Activated T-helper 17 cell treated with anti-CD3 and anti-CD28 coated beads, Interleukin-2, amount 50 U/mL, for 72 hours (primary cell): ENCODE measurements around the gene FOXD1. TPM values are rescaled to one million over a fixed set of nuclear protein-coding genes. Genes with fewer than 3 reads are reported as not detected.
"Not testable (repeated sequence)": the region's sequence is repeated elsewhere in the genome, so short reads cannot be mapped to it uniquely, and the experiment has no call there.

ENCODE experiments used
- ATAC-seq: fragments of 150-1000 bp; cut with Tn5 transposase; replicated peaks from 2 replicates; pipeline ENCODE4 v1.10.0; 2021; ENCODE audit warnings: mild to moderate bottlenecking, moderate library complexity
- H3K27ac Mint-ChIP-seq: one replicate; pipeline ENCODE4 v1.8.0; 2022; ENCODE audit warnings: mixed read lengths
- H3K27me3 Mint-ChIP-seq: one replicate; pipeline ENCODE4 v1.8.0; 2022; ENCODE audit warnings: mixed read lengths
- H3K36me3 Mint-ChIP-seq: one replicate; pipeline ENCODE4 v1.8.0; 2022; ENCODE audit warnings: low read depth, mild to moderate bottlenecking, mixed read lengths
- H3K4me1 Mint-ChIP-seq: one replicate; pipeline ENCODE4 v1.8.0; 2022; ENCODE audit warnings: mixed read lengths
- H3K4me3 Mint-ChIP-seq: one replicate; pipeline ENCODE4 v1.8.0; 2022; ENCODE audit warnings: mild to moderate bottlenecking, mixed read lengths
- H3K9me3 Mint-ChIP-seq: one replicate; pipeline ENCODE4 v1.8.0; 2022; ENCODE audit warnings: mixed read lengths
- total RNA-seq, 2 donors: library from RNA; stranded (reverse); gene quantifications; one replicate each; pipeline ENCODE4 v1.2.3, GENCODE V29; 2022

FOXD1 gene
- total RNA-seq, 2 donors from 2014 or later, result 0.45 TPM; not detected in 1

DNA sequence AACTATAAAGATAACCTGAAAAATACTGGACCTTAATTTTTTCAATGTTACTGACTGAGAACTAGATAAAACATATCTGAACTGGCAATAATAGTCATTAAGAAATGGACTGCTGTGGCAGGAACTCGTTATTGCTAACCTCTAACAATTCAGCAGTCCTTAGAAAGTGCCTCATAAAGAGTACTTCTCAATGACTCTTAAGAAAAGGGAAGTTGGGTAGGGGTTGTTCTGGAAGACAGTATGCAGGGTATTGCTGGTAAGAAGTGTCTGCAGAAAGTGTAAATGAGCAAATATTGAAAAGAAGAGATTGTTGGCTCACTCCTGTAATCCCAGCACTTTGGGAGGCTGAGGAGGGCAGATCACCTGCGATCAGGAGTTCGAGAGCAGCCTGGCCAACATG lies 27.9 kb downstream of the FOXD1 start:
- no peak for ATAC-seq
- Mint-ChIP-seq H3K36me3 (no peaks in the 10 kb centered on the region), H3K4me1 (no peaks in the 10 kb centered on the region), H3K27me3 (peaks cover 70% of the 10 kb centered on the region), H3K4me3 (no peak overlapping the region), H3K9me3 (no peaks in the 10 kb centered on the region), H3K27ac (no peak overlapping the region)

GRCh38 chr5:73419465-73420390 lies 28.8 kb downstream of the FOXD1 start:
- Mint-ChIP-seq H3K36me3 (no peaks in the 10 kb centered on the region), H3K4me1 (no peaks in the 10 kb centered on the region), H3K27me3 (peaks cover 79% of the 10 kb centered on the region), H3K27ac (no peak overlapping the region), H3K9me3 (no peaks in the 10 kb centered on the region), H3K4me3 (peak overlapping the region; percentile 32)
- no peak for ATAC-seq

GRCh38 chr5:73419117-73419464 lies 29.5 kb downstream of the FOXD1 start:
- Mint-ChIP-seq H3K27me3 (peaks cover 78% of the 10 kb centered on the region), H3K9me3 (no peaks in the 10 kb centered on the region), H3K36me3 (no peaks in the 10 kb centered on the region), H3K4me1 (no peaks in the 10 kb centered on the region), H3K27ac (no peak overlapping the region), H3K4me3 (peak overlapping the region; percentile 32)
- ATAC-seq, result no peak

GRCh38 chr5:73418244-73418691 lies 30.3 kb downstream of the FOXD1 start:
- Mint-ChIP-seq H3K36me3 (no peaks in the 10 kb centered on the region), H3K4me3 (no peak overlapping the region), H3K9me3 (no peaks in the 10 kb centered on the region), H3K4me1 (no peaks in the 10 kb centered on the region), H3K27me3 (peaks cover 82% of the 10 kb centered on the region), H3K27ac (no peak overlapping the region)
- ATAC-seq, result no peak

- no peak overlapping the region for H3K27ac Mint-ChIP-seq
- H3K36me3 Mint-ChIP-seq, result no peaks in the 10 kb centered on the region
- ATAC-seq, result no peak
- H3K9me3 Mint-ChIP-seq, result no peaks in the 10 kb centered on the region
- peaks cover 78% of the 10 kb centered on the region for H3K27me3 Mint-ChIP-seq
- H3K4me3 Mint-ChIP-seq, result no peak overlapping the region
- H3K4me1 Mint-ChIP-seq, result no peaks in the 10 kb centered on the region
These were observed 31.1 kb downstream of the FOXD1 start for GRCh38 chr5:73417303-73418034.

- H3K27me3 Mint-ChIP-seq, result peaks cover 64% of the 10 kb centered on the region
- no peak for ATAC-seq
- no peaks in the 10 kb centered on the region for H3K36me3 Mint-ChIP-seq
- H3K4me1 Mint-ChIP-seq, result no peaks in the 10 kb centered on the region
- H3K4me3 Mint-ChIP-seq, result no peak overlapping the region
- H3K9me3 Mint-ChIP-seq, result no peaks in the 10 kb centered on the region
- no peak overlapping the region for H3K27ac Mint-ChIP-seq
These were observed 33.0 kb downstream of the FOXD1 start for GRCh38 chr5:73415617-73416016.

GRCh38 chr5:73415171-73415570 lies 33.4 kb downstream of the FOXD1 start:
- H3K9me3 Mint-ChIP-seq, result no peaks in the 10 kb centered on the region
- no peak overlapping the region for H3K27ac Mint-ChIP-seq
- peaks cover 60% of the 10 kb centered on the region for H3K27me3 Mint-ChIP-seq
- H3K4me1 Mint-ChIP-seq, result no peaks in the 10 kb centered on the region
- H3K36me3 Mint-ChIP-seq, result no peaks in the 10 kb centered on the region
- no peak overlapping the region for H3K4me3 Mint-ChIP-seq
- no peak for ATAC-seq

DNA sequence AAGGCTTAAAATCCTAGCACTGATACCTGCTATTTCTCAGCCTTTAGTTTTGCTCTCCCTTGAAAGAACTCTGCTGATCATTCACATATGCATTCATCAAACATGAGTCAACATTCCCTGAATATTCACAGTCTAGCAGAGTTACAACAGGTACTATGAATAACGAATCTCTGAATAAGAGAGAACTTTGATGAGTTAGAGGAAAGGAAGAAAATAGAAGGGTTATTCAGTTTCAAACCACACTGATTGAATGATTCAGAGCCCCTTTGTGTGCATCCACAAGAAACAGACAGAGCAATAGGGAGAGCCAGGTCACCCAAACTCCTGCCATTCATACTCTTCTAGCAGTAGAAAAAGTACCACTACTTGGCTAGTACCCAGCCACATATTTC lies 36.0 kb downstream of the FOXD1 start:
- Mint-ChIP-seq H3K4me3 (no peak overlapping the region), H3K36me3 (no peaks in the 10 kb centered on the region), H3K4me1 (no peaks in the 10 kb centered on the region), H3K27ac (no peak overlapping the region), H3K27me3 (peaks cover 43% of the 10 kb centered on the region), H3K9me3 (no peaks in the 10 kb centered on the region)
- peak; percentile 79 for ATAC-seq

GRCh38 chr5:73411936-73412596 lies 36.5 kb downstream of the FOXD1 start:
- Mint-ChIP-seq H3K36me3 (no peaks in the 10 kb centered on the region), H3K4me3 (no peak overlapping the region), H3K27ac (no peak overlapping the region), H3K4me1 (no peaks in the 10 kb centered on the region), H3K9me3 (no peaks in the 10 kb centered on the region), H3K27me3 (peaks cover 40% of the 10 kb centered on the region)
- ATAC-seq, result no peak

GRCh38 chr5:73409927-73410326 lies 38.6 kb downstream of the FOXD1 start:
- peaks cover 28% of the 10 kb centered on the region for H3K27me3 Mint-ChIP-seq
- not testable (repeated sequence) for H3K27ac Mint-ChIP-seq, H3K36me3 Mint-ChIP-seq, H3K4me1 Mint-ChIP-seq, H3K9me3 Mint-ChIP-seq, H3K4me3 Mint-ChIP-seq, ATAC-seq

DNA sequence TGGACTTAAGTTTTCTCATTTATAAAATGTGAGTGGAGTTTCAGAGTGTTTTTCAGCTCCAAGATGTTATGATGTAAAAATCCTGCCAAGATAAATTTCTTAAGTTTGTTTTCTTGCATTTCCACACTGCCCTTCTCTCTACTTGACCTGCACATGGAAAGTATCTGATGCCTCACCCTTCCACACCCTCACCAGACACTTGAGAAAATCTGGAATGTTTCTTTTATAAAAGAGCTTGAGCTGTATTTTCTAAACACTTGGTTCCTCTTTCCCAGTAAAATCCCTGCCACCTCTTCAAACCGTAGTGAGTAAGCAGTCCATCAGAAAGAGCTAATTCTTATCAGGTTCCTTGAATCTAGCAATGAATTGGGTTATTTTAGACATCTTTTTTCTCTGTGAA lies 42.9 kb downstream of the FOXD1 start:
- no peaks in the 10 kb centered on the region for H3K4me1 Mint-ChIP-seq
- H3K36me3 Mint-ChIP-seq, result no peaks in the 10 kb centered on the region
- ATAC-seq, result no peak
- H3K27ac Mint-ChIP-seq, result no peak overlapping the region
- no peaks in the 10 kb centered on the region for H3K9me3 Mint-ChIP-seq
- H3K27me3 Mint-ChIP-seq, result peaks cover 12% of the 10 kb centered on the region
- no peak overlapping the region for H3K4me3 Mint-ChIP-seq

- Mint-ChIP-seq H3K9me3 (peaks cover 5% of the 10 kb centered on the region), H3K27ac (no peak overlapping the region), H3K4me3 (no peak overlapping the region), H3K36me3 (no peaks in the 10 kb centered on the region), H3K4me1 (no peaks in the 10 kb centered on the region), H3K27me3 (peaks cover 23% of the 10 kb centered on the region)
- ATAC-seq, result no peak
These were observed 48.8 kb downstream of the FOXD1 start for GRCh38 chr5:73399775-73400174.
